IPS DF 4.7 (cell line): Measurements from ENCODE around the gene IKBKE.

Experiments used
- DNase-seq: peaks from one replicate; pipeline ENCODE4 v3.0.0-alpha.2; 2013; ENCODE audit warnings: low spot score; ENCODE audit errors: extremely low read depth

The IKBKE gene

DNA sequence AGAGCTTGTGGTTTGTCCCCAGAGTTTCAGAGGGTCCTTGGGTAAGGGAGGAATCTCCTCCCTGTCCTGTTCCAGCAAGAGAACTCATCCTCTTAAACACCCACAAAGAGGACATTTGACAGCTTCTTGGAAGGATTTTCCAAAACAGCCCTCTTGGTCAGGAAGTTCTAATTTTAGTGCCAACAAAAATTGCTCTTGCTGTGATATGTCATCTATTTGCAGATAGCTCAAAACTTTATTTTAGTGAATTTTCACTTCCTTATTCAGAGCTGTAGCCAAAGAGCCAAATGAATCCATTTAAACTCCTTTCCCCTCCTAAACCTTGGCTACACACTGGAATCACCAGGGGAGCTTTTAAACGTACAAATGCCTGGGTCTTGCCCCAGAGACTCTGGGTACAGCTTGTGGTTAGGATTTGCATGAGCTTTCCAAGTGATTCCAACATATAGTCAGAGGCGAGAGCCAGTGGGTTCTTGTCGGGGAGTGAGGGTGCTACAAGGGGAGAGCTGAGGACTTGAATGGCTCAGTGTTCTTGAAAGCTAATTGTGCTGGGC is 25.3 kb downstream of the IKBKE start:
- DNase-seq, result no peak

DNA sequence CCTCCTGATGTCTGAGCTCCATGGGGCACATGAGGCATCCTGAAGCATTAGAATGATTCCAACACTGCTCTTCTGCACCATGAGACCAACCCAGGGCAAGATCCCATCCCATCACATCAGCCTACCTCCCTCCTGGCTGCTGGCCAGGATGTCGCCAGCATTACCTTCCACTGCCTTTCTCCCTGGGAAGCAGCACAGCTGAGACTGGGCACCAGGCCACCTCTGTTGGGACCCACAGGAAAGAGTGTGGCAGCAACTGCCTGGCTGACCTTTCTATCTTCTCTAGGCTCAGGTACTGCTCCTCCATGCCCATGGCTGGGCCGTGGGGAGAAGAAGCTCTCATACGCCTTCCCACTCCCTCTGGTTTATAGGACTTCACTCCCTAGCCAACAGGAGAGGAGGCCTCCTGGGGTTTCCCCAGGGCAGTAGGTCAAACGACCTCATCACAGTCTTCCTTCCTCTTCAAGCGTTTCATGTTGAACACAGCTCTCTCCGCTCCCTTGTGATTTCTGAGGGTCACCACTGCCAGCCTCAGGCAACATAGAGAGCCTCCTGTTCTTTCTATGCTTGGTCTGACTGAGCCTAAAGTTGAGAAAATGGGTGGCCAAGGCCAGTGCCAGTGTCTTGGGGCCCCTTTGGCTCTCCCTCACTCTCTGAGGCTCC is 26.0 kb downstream of the IKBKE start:
- DNase-seq, result no peak

DNA sequence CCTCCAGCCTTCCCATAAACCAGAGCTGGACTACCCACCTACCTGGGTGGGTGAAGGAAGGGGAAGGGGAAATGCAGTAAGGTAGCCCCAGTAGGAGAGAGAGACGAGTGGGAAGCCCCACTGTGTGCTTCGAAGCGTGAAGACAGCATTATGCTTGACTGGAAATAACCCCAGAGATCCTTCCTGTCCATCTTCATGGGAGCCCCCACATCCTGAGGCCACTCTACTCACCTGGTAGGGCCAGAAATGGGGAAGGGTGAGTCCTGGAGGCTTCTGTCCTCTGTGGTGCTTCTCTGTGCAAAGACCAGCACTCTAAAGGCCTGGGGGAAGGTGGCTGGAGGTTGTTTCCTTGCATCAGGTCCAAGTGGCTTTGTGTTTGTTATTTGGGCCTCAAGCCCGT is 27.1 kb downstream of the IKBKE start:
- DNase-seq, result no peak

DNA sequence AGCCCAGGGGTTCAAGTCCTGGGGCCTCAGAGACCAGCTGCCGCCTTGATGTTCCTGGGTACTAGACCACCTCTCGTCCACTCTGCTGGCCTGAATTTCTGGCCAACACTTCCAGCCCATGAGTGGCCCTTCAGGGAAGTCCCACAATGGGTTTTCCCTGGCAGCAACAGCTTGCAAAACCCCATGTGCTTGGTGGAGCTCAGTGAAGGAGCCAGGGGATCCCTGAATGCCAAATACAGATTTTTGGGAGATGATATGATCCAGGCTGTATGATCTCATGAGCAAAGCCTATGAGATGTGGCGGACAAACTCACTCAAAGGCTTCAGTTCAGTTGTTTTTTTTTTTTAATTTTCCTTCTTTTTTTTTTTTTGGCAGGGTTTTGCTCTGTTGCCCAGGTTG is 27.5 kb downstream of the IKBKE start:
- no peak for DNase-seq

DNA sequence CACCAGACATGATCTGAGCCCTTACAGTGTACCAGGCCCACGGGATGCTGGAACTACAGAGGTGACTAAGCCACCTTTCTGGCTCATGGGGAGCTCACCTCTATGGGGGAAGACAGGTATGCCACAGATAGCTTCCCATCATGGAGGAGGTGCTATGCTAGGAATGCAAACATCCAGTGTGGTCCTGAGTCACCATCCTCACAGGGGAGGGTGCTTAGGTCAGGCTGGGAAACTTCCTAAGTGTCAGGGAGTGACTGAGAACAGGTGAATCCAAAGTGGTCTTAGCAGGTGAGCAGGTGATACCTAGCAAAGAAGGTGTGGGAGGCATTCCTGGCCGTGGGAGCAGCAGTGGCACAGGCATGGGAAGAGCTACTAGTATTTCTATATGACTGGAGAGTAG is 28.4 kb downstream of the IKBKE start:
- no peak for DNase-seq

DNA sequence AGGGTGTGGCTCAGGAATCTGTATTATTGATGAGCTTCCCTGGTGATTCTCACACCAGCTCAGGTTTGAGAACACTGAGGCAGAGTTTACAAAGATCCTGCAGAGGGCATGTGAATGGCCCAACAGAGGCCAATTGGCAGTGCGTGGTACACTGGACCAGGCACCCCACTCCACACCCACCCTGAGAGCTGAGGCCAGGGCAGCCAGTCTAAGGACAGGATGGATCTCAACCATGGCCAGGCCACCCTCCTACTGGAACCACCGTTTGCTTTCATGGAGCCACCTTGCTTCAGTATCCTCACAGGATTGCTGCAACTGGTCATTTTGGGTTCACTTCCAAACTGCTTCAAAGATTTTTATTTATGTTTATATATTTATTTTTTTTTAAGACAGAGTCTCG is 29.8 kb downstream of the IKBKE start:
- DNase-seq, result no peak

DNA sequence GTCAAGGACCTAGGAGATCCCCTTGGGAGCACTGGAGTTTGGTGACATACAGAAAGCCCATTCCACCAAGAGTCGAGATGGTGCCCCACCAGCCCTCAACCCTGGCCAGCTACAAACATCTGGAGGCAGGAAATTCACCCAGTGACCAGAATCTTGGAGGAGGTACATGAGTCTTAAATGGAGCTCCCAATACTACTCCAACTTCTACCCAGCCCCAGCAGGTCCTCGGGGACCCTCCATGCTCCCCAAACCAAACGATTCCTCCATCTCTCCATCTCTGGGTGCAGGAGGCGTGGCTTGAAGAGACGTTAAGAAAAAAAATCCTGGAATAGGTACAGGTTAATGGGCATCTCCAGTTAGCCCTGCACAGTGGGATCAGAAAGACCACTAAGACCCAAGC is 31.6 kb downstream of the IKBKE start:
- DNase-seq, result no peak

DNA sequence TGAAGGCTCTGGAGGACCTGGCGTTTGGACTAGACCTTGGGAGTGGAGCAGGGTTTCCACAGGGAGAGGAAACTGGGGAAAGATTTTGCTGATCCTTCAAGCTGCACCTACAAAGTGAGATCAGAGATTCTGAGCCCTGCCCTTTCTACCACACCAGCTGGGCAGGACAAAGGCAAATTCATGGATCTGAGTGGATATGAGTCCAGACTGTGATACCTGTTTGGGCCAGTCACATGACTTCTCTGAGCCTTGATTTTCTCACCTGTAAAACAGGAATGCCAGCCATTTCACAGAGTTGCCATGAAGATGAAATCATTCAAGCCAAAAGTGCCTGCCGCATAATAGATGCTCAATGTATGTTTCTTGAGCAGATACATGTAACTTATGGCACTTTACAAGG is 32.1 kb downstream of the IKBKE start:
- no peak for DNase-seq

DNA sequence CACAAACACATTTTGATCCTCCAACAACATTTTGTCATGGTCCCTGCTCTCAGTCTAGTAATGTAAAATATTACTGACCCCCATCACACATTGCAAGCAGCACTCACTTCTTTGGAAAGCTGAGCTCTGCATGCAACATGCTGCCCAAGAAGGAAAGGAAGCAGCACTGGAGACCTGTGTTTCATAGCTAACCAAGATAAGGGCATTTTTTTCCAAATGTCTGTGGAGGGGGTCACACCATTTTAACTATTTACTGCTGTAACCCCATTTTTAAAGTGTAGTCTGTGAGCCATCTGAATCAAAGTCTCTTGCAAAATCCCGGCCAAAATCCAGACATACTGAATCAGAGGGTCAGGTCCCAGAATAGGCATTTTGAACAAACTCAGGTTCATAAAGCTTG is 32.5 kb downstream of the IKBKE start:
- no peak for DNase-seq

DNA sequence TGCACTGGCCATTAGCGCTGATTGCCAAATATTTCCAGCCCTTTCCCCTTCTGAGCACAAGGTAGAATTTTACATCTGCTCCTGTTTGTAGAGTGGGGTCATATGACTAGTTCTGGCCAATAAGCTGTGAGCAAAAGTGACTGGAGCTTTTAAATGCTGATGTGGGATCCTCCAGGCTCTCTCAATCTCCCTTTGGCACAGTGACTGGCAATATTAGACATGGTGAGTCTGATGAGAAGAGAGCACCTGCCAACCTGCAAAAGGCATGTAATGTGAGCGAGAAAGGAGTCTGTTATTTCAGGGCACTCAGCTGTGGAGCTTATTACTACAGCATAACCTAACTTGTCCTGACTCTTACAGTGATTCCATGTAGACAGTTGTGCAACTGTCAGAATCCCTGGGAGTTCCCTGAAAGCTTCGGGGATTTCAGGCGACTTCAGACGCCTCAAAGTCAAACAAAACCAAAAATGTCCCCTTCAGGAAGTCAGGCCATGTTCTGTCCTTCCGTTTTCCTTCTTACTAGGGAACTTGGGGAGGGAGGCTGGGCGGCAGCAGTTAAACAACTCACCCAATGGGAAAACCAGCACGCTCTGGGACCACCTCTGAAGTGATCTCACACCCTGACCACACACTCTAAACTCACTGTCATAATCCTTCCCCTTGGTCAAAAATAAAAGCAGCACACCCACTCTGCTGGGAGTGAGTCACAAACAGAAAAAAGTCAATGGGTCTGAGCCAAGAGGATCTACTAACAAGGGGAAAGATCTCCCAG is 33.5 kb downstream of the IKBKE start:
- DNase-seq, result no peak

DNA sequence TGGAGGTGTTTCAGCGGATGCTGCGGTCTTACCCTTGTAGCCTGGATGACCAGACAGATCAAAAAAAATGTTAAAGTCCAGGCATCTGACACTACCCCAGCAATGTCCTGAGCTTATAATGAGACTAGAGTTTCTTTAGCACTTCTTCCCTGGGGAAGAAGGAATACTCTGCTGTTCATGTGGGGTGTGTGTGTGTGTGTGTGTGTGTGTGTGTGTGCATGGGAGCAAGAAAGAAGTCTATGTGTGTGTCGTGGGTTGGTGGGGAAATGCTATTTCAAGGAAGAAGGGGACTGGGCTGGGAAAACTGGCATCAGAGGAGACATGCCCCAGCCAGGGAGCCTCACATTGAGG is 34.1 kb downstream of the IKBKE start:
- no peak for DNase-seq

DNA sequence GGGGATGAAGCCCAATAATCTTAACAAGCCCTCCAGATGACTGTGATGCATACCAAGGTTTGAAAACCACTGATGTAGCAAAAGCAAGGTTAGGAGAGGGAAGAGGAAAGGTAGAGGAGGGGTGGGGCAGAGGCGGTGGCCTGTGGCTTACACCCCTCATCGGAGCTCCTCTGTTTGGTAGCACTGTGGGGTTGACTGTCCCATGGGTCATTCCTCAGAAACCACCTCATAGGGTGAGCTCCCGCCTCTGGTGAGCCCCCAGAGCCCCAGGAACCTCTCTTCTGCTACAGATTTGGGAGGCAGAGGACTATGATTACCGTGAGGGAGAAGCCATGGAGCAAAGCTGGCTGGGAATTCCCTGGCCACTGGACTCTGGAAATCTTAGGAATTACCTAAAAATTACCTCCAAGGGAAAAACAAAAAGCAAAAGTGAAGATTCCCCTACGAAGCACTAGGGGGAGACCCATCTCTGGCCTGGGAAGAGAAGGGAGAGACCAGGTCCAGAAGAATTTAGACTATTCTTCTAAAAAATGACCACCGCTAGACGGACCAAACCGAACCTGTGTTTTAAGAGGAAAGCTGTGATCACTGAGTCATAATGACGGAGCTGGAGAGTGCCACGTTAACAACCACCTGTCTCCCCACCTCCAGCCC is 35.6 kb downstream of the IKBKE start:
- no peak for DNase-seq

DNA sequence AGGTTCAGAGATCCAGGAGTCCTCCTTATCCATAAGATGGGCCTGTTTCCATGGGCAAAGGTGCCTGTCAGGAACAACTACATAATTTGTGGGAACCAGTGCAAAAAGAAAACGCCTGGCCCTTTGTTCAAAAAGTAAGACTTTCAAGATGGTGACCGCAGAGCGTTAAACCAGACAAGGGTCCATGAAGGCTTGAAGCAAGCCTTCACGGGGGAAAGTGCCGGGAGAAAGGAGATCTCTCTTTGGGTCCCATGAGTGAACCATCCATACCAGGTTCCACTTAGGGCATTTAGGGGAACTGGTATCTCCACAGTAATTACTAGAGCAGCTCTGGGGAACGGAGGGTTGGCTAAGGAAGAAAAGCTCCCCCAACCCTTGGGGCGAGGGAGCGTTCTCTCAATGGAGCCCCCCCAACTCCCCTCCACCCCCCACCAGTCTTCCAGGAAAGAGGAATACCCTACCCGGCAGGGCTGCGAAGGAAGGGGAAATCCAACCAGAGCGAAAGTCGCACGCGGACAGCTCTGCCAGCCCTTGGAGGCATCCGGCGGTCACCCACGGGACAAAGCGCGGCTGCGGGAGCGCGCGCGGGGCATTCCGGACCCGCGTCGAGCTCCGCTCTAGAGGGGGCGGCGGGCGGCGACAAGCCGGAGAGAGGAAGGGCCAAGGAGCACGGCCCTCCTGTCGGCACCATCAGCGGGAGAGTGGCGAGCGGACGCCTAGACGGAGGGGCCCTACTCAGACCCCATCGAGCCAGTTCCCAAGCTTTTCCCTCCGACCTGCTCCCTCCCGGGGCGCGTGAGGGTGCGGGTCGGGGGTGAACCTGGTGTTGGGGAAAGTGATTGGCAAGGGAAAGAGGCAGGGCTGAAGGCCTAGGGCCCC is 36.4 kb downstream of the IKBKE start:
- no peak for DNase-seq

DNA sequence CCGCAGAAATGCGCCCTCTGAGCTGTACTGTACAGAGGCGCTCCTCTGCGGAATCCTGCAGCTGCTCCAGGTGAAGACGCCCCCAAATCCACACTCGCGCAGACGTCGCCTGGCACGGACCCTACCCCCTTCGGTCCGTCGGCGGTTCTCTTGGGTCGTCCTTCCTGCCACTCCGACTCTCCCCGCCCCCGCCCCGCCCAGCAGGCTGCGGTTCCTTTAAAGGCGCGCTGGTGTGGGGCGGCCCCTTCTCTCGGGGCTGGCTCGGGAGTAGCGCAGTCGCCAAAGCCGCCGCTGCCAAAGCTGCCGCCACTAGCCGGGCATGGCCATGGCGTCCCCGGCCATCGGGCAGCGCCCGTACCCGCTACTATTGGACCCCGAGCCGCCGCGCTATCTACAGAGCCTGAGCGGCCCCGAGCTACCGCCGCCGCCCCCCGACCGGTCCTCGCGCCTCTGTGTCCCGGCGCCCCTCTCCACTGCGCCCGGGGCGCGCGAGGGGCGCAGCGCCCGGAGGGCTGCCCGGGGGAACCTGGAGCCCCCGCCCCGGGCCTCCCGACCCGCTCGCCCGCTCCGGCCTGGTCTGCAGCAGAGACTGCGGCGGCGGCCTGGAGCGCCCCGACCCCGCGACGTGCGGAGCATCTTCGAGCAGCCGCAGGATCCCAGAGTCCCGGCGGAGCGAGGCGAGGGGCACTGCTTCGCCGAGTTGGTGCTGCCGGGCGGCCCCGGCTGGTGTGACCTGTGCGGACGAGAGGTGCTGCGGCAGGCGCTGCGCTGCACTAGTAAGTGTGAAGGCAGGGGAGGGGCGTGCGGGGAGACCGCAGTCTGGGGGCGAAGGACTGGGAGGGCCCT is 37.2 kb downstream of the IKBKE start, which contains the start of gene RASSF5:
Gene RASSF5 (plus strand): TSS at position 248 of the 846 bp plus-strand sequence. CDS start 72 bp downstream, at position 320.
- no peak for DNase-seq

DNA sequence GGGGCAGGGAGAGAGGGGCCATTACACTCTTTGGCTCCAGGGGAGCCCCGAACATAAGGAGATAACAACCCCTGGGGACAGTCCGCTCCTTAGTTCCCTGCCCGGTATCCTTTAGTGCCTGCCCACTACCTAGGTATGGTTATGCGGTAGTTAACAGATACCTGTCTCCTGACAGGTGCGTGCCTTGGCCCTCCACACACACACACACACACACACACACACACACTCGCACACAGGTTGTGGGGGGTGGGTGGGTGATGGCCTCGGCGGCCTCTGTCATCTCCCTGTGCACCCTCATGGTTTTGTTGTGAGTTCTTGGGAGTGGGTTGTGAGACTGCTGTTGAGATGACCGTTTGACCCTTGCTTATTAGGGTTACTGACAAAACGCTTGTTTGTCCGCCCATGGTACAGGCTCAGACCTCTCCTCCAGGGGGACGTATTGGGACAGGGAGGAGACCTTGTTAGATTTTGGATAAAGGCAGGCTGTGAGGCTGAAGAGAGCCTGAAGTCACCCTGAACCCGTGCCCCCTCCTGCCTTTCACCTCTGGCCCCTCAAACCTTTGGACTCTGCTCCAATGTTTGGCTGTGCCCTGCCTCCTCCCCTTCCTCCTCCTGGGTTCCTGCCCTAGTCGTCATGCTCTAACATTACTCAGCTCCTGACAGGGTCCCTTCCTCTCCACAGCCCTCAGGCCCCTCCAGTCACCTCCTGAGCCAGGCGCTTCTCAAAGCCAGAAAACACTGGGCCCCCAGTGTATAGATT is 38.0 kb downstream of the IKBKE start:
- no peak for DNase-seq

DNA sequence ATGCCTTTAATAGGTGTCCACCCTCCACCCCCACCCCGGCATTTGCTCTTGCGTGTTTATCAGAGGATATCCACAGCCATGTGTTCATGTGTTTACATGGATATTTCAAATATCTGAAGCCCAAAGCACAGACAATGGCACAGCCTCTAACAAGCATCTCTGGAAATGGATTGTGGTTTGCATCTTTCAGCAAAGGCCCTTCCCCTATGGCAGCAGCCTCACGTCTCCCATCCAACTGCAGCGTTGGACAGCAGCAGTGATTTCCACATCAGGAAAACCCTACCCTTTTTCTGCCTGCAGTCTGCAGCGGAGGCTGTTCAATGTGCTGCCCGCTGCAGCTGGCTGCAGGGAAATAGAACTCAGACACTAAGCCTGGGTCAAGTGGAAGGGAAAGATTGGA is 38.7 kb downstream of the IKBKE start:
- no peak for DNase-seq

DNA sequence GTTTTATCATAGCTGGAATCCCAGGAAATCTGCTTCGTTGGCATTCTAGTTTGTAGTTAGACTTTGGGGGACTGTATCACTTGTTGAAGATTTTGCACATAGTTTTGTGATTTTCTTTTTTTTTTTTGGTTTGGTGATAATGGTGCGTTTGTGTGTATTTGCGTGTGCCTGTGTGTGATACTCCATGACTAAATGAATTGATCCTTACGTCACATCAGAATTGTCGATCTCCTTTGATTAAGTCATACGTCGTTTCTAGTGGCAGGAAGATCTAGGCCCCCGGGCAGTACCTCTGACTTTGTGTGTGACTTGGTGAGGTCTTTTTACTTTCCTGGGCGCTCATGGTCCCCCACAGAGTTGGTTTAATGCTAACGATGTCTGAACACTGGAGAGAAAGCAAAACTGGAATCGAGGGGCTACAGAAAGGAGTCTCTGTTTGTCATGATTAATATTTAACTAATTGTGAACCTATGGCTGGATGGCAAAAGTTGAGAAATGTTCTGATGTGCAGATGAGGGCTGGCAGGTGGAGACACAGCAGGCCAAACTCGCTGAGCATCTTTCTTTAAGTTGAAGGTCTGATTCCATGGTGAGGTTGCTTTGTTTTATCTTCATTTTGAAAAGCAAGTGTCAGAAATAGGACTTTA is 39.5 kb downstream of the IKBKE start:
- no peak for DNase-seq

DNA sequence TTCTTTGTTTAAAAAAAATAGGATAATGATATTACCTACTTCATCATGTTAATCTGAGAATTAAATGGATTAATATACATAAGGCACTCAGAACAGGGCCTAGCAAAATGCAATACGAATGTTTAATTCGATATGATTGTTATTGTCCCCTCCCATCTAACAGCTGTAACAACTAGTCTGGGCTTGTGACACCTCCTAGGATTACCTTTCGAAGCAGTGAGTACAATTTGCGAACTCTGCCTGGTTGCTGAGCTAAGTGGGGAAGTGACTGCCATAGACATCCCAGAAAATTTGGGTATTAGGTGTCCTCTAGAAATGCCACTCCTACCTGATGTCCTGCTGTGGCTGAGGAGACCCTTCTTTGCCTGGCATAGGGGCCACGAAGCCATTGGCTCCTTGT is 40.1 kb downstream of the IKBKE start:
- no peak for DNase-seq

DNA sequence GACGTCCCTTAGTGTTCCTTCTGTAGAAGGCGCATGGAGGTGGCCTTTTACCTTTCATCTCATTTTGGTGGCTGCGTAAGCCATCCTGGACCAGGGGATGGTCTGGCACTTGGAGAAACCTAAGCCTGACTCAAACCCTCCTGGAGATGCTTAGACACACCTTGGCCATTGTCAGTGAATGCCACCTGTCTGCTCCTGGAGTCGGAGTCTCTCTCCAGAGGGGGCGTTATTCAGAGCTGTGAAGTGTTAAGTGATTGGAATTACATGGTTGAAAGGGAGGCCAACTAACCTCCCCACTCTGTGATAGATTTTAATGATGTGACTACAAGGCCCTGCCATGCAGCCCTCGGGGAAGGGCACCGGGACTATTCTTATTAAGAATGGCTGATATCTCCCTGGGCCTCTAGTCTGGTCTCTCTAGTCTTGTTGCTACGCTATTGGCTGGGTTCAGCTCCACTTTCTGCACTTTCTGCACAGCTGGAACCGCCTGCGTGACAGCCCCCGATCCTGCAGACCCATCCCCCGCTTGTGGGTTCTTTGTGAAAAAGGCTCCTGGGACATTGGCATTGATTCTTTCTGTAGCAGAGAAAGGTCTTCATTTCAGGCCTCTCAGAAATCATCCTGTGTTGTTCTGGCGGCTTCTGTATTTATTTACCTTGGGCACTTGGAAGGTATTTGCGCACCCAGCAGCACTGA is 41.2 kb downstream of the IKBKE start:
- DNase-seq, result no peak
